WERI-Rb-1 (cell line): Measurements from ENCODE around the gene ABCB11.

Experiments used
- DNase-seq: peaks from one replicate; pipeline ENCODE4 v3.0.0-alpha.2; 2020
- H3K27ac ChIP-seq: fragments of 250-450 bp; sonication (Bioruptor Pico); 2 replicates; pipeline ENCODE4 v1.5.1; 2020; ENCODE audit warnings: mild to moderate bottlenecking, moderate library complexity
- H3K27me3 ChIP-seq: fragments of 250-450 bp; sonication (Bioruptor Pico); 2 replicates; pipeline ENCODE4 v1.5.1; 2021; ENCODE audit warnings: mild to moderate bottlenecking, low read depth, moderate library complexity; ENCODE audit not compliant: insufficient read depth, severe bottlenecking
- H3K36me3 ChIP-seq: fragments of 250-450 bp; sonication (Bioruptor Pico); 2 replicates; pipeline ENCODE4 v1.5.1; 2020; ENCODE audit warnings: mild to moderate bottlenecking, moderate library complexity
- H3K4me3 ChIP-seq: 2 replicates; pipeline ENCODE4 v1.5.1; 2011; ENCODE audit warnings: low read depth, mild to moderate bottlenecking, control low read depth, low read length
- H3K9me3 ChIP-seq: fragments of 250-450 bp; sonication (Bioruptor Pico); 2 replicates; pipeline ENCODE4 v1.5.1; 2021; ENCODE audit warnings: mild to moderate bottlenecking, moderate library complexity; ENCODE audit not compliant: severe bottlenecking
- CTCF ChIP-seq: IDR thresholded peaks from 2 replicates; pipeline ENCODE4 v1.5.1; 2011; ENCODE audit warnings: low read depth, mild to moderate bottlenecking, control low read depth, inconsistent platforms, low read length

The ABCB11 gene

GRCh38 chr2:169047256-169048250 is 16.4 kb upstream of the ABCB11 start:
- Histone ChIP-seq H3K27me3 (no peaks in the 10 kb centered on the region), H3K4me3 (no peak overlapping the region), H3K36me3 (no peaks in the 10 kb centered on the region), H3K9me3 (no peaks in the 10 kb centered on the region), H3K27ac (no peak overlapping the region)
- TF ChIP-seq CTCF: no peak
- DNase-seq: no peak

- no peaks in the 10 kb centered on the region for H3K36me3 ChIP-seq
- no peak overlapping the region for H3K4me3 ChIP-seq
- no peaks in the 10 kb centered on the region for H3K27me3 ChIP-seq
- H3K9me3 ChIP-seq: no peaks in the 10 kb centered on the region
- H3K27ac ChIP-seq: no peak overlapping the region
- no peak for DNase-seq
- no peak for TF ChIP-seq CTCF
These were observed 15.5 kb upstream of the ABCB11 start for GRCh38 chr2:169046440-169047151.

- no peaks in the 10 kb centered on the region for H3K27me3 ChIP-seq
- DNase-seq: no peak
- H3K27ac ChIP-seq: no peak overlapping the region
- H3K36me3 ChIP-seq: no peaks in the 10 kb centered on the region
- H3K9me3 ChIP-seq: no peaks in the 10 kb centered on the region
- no peak overlapping the region for H3K4me3 ChIP-seq
- no peak for TF ChIP-seq CTCF
These were observed 11.7 kb upstream of the ABCB11 start for GRCh38 chr2:169042856-169043255.

- no peaks in the 10 kb centered on the region for H3K9me3 ChIP-seq
- DNase-seq: no peak
- no peak overlapping the region for H3K4me3 ChIP-seq
- H3K27ac ChIP-seq: no peak overlapping the region
- H3K27me3 ChIP-seq: no peaks in the 10 kb centered on the region
- TF ChIP-seq CTCF: no peak
- no peaks in the 10 kb centered on the region for H3K36me3 ChIP-seq
These were observed 10.5 kb upstream of the ABCB11 start for GRCh38 chr2:169041594-169041993.

GRCh38 chr2:169039702-169040101 is 8.6 kb upstream of the ABCB11 start:
- no peak for DNase-seq
- H3K4me3 ChIP-seq: no peak overlapping the region
- H3K9me3 ChIP-seq: no peaks in the 10 kb centered on the region
- no peaks in the 10 kb centered on the region for H3K27me3 ChIP-seq
- no peak for TF ChIP-seq CTCF
- no peaks in the 10 kb centered on the region for H3K36me3 ChIP-seq
- no peak overlapping the region for H3K27ac ChIP-seq
